SIG-M5 treated with dmso at 0.1 percent for 504 hours (cell line): ENCODE measurements around the gene NPIPA5.
A peak's percentile ranks its signal among the peaks of the same experiment; 100 is the strongest.
"Not testable (repeated sequence)": the region's sequence is repeated elsewhere in the genome, so short reads cannot be mapped to it uniquely, and the experiment has no call there.

Source experiments
- DNase-seq: peaks from one replicate; lab custom pipeline; 2025; ENCODE audit not compliant: unreplicated experiment; lab: John Stamatoyannopoulos, UW

The NPIPA5 gene

DNA sequence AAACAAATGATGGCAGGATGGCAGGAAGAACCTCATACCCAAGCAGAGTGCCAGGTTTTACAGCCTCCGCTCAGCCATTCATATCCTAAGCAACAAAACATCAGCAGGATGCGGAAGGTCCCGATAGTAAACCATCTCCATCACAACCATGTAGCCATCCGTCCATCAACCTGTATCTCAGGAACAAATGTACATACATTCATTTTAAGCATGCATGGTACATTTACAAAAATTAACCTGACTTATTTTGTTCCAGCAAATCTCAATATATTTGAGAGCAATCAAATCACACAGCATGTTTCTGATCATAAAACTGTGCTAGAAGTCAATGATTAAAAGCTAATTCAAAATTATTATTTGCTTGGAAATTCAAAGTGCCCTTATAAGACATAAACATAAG is at the start of gene NPIPA5:
TSS of gene NPIPA5 (minus strand) at position 101 of the 400 bp plus-strand sequence. CDS start at position 101, 0 bp downstream.
- not testable (repeated sequence) for DNase-seq

DNA sequence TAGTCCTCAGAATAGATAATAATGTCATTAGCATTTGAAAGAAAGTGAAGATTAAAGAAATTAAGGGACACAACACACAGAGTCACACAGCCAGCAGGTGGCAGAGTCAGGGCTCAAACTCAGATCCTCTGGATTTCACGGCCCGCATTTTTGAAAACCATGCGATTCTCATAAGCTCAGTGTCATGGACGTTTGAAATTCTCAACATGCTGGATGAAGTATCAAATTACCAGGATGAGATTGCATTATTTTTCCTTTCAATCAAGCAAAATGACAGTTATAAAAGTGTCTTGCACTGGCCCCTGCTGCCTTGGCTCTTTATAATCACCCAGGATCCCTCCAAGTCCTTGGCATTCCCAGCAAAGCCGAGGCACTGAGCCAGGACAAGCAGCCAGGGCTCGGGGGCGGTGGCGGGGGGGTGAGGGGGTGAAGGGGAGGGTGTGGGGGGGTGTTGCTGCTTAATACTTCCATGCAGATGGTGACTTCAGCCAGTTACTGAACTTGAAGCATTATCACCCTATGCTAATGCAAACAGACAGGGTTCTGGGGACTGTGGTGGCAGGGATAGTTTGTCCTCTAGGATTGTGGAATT is 49.6 kb upstream of the NPIPA5 start:
- DNase-seq, result no peak

DNA sequence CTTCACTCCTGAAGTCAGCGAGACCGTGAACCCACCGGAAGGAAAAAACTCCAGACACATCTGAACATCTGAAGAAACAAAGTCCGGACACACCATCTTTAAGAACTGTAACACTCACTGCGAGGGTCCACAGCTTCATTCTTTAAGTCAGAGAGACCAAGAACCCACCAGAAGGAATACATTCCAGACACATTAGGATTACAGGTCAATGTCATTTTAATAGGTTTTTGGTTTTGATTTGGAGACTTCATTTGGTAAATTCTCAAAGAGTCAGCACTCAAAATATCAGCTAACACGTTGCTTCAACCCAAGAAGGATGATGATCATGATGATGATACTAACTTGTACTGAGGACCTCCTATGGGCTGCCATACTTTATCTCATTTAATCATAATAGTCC is 48.7 kb upstream of the NPIPA5 start:
- no peak for DNase-seq

DNA sequence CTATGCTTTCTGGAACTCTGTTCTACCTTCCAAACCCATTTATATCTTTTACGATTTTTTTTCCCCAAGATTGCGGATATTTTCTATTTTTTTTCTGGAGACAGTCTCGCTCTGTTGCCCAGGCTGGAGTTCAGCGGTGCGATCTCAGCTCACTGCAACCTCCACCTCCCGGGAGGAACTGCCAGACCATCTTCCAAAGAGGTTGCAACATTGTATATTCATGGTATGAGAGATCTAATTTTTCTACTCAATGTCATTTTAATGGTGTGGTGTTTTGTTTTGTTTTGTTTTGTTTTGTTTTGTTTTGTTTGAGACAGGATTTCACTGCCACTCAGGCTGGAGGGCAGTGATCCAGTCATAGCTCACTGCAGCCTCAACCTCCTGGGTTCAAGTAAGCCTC is 47.8 kb upstream of the NPIPA5 start:
- DNase-seq, result no peak

DNA sequence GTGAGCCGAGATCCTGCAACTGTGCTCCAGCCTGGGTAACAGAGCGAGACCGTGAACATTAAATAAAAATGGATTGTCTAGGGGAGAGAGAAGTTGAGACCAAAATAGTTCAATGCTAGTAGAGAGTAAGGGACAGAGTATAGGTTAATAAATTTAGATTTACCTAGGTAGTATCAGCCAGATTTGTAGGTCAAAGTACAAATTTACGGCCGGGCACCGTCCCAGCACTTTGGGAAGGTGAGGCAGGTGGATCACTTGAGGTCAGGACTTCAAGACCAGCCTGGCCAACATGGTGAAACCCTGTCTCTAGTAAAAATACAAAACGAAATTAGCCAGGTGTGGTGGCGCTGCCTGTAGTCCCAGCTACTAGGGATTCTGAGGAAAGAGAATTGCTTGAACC is 44.1 kb upstream of the NPIPA5 start:
- DNase-seq, result no peak

DNA sequence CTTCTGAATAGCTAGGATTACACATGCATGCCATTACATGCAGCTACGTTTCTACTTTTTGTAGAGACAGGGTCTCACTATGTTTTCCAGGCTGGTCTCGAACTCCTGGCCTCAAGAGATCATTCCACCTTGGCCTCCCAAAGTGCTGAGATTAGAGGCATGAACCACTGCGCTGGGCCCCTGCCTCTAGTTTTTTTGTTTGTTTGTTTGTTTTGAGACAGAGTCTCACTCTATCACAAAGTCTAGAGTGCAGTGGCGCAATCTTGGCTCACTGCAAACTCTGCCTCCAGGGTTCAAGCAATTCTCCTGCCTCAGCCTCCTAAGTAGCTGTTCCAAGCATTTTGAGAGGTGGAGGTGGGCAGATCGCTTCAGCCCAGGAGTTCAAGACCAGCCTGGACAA is 43.6 kb upstream of the NPIPA5 start:
- DNase-seq, result not testable (repeated sequence)

DNA sequence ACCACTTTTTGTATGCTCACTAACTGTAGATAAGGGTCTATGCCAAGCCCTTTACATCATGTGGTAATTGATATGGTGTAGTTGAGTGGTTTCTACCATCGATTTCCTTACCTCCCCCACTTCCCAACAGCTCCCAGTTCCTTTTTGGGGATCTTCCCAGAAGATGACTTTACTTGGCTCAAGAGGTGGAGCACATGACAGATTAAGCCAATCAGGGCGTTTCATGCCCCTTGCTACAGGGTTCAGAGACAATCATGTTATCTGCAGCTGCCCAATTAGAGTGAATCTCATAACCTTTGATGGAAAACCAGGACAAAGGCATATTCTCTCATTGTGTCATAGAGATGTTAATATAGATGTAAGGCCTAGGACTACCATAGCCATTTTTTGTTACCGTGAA is 40.1 kb upstream of the NPIPA5 start:
- no peak for DNase-seq

DNA sequence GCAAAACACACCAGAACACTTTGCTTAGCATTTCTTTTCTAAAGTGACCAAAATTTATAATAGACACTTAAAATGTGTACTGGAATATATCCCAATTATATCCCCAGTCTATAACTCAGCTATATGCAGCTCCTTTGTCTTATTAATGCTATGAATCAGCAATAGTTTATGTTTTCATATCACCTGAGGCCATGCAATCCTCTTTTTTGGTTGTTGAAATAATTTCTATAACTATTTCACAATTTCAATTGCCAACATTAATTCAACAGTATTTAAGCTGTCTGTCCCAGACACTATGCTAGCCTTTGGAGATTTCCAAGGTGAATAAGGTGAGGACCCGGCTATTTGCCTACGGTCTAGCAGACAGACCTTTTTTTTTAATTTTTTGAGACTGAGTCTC is 39.1 kb upstream of the NPIPA5 start:
- no peak for DNase-seq

DNA sequence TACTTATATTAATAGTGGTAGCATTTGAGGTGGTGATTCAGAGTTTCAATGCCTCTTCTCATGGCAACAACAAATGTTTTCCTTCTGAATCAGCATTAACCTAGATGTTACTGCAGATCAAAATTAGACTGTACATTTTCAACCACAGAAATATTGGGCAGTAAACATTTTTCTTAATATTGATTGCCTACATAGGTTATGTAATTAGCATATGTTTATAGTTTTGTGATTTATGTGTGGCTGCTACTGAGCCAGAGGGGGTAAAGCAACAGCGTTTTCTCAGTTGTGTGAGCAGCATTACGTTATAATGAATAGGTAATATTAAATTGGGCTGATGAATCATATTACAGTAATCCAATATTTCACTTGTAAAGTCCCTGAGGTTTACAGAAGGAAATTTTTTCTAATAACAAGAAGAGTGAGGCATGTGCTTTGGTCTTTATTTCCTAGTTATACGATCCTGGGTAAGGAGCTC is 37.5 kb upstream of the NPIPA5 start:
- DNase-seq, result no peak

DNA sequence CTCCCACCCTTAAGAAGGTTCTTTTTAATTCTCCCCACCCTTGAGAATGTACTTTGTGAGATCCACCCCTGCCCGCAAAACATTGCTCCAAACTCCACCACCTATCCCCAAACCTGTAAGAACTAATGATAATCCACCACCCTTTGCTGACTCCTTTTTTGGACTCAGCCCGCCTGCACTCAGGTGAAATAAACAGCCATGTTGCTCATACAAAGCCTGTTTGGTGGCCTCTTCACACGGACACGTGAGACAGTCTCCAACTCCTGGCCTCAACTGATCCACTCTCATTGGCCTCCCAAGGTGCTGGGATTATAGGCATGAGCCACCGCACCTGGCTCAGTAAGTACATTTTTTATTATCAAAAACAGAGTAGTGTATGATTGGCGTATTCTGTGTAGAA is 31.4 kb upstream of the NPIPA5 start:
- not testable (repeated sequence) for DNase-seq

DNA sequence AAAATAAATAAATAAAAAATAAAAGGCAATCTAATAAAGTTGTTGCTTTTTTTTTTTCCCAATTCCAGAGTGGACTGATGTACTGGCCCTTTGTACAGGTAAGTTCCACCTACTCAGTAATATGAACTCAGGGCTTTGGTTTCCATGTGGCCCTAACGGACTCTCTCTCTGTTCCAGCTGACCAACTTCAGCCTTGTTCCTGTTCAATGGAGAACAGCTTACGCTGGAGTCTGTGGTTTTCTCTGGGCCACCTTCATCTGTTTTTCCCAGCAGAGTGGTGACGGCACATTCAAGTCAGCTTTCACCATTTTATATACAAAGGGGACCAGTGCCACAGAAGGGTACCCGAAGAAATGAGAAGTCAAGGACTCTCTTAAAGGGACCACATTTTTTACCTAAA is 29.7 kb upstream of the NPIPA5 start:
- DNase-seq, result not testable (repeated sequence)

DNA sequence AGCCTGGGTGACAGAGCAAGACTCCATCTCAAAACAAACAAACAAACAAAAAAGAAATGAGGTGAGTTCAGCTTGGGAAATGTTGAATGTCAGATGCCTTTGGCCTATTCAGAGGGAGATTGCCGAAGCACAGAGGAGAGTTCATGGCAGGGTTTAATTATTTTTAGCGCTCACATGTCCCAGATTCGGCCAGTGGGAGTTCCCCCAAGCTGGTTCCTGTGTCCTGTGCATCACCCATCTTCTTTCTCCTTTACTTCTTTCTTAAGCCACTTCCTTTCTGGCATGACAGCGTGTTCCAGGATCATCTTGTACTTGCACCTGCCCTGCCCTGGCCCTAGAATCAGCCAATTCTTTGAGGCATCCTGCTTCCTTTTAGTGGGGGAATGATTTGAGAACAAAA is 26.7 kb upstream of the NPIPA5 start:
- DNase-seq, result no peak

DNA sequence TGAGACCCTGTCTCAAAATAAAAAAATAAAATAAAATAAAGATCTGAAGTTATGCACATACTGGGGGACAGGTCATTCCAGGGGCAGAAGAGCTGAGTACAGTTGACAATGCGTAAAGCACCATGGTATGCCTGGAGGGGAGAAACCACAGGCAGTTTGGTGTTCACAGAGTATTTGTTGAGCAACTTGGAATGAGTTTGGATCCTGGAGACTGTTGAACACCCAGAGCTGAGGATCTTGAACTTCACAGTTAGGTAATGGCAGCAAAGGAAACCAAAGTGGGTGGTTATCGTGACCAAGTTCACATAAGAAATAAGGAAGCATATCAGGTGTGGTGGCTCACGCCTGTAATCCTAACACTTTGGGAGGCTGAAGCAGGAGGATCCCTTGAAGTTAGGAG is 26.0 kb upstream of the NPIPA5 start:
- DNase-seq, result not testable (repeated sequence)

DNA sequence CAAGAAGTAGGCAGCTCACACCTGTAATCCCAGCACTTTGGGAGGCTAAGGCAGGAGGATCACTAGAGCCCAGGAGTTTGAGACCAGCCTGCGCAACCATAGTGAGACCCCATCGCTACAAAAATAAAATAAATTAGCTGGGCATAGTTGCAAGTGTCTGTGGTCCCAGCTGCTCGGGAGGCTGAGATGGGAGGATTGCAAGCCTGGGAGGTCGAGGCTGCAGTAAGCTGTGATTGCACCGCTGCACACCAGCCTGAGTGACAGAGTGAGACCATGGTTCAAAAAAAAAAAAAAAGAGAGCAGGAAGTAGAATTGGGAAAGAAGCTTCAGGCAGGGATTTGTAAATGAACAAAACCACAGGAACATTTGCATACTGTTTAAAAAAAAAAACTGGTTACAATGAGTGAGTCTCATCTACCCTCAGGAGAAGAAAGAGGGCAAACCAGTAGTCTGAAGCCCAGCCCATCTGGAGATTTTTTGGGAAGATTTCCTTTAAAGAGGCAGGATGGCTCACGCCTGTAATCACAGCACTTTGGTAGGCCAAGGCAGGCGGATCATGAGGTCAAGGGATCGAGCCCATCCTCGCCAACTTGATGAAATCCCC is 25.4 kb upstream of the NPIPA5 start:
- peak; percentile 8 for DNase-seq

DNA sequence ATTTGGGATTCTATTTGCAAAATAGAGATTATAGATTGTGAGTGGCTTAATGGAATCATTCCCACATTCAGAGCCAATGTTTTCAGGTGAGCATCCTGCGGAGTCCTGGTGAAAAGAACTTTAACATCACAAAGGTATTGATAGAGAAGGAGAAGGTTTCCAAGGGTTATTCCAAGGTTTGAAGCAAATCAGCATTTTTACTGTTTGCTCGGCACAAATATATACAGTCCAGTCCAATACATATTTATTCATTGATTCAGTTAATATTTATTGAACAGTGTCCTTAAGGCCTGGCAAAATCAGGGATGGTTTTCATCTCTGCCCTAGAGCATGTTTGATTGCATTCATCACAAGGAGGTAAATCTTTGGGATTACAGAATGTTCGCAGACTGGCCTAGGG is 23.9 kb upstream of the NPIPA5 start:
- DNase-seq, result no peak

DNA sequence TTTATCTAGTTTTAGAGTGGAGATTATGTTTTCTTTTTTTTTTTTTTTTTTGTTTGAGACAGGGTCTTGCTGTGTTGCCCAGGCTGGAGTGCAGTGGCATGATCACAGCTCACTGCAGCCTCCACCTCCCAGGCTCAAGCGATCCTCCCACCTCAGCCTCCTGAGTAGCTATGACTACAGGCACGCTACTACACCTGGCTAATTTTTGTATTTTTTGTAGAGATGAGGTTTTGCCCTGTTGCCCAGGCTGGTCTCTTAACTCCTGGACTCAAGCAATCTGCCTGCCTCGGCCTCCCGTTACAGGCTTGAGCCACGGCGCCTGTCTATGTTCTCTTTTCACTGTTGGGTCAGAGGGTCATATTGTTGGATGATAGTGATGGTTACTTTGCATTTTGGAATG is 22.2 kb upstream of the NPIPA5 start:
- DNase-seq, result not testable (repeated sequence)

DNA sequence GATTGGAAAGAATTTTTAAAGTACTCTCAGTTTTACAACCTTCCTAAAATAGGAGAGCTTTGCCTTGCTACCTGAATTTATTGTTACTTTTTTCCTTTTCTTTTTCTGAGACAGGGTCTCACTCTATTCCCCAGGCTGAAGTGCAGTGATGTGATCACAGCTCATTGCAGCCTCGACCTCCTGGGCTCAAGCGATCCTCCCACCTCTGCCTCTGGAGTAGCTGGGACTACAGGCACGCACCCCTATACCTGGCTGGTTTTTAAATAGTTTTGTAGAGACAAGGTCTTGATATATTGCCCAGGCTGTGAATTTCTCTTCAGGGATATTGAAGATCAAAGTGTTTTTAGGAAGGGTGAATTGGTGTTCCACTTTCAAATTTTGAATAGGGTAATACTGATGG is 21.2 kb upstream of the NPIPA5 start:
- DNase-seq, result no peak

DNA sequence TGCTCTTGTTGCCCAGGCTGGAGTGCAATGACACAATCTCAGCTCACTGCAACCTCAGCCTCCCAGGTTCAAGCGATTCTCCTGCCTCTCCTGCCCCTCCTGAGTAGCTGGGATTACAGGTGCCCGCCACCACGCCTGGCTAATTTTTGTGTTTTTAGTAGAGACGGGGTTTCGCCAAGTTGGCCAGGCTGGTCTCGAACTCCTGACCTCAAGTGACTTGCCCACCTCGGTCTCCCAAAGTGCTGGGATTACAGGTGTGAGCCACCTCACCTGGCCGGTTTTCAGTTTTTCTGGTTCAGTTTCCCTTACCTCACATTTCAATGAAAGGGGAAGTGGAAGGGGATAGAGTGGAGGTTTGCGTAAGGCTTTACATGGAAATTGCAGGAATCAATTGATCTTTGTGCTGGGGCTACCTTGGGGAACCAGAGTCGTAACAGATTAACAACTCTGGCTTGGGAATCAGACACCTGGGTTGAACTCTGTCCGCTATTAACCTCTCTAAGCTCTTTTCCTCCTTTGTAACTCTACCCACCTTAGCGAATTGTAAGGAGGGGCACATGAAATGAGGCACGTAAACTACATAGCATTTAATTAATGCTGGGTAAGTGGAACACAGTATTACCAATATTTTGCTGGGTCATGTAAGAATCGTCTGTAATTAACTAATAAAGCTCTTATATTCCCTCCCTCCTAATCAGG is 20.7 kb upstream of the NPIPA5 start:
- DNase-seq, result no peak

DNA sequence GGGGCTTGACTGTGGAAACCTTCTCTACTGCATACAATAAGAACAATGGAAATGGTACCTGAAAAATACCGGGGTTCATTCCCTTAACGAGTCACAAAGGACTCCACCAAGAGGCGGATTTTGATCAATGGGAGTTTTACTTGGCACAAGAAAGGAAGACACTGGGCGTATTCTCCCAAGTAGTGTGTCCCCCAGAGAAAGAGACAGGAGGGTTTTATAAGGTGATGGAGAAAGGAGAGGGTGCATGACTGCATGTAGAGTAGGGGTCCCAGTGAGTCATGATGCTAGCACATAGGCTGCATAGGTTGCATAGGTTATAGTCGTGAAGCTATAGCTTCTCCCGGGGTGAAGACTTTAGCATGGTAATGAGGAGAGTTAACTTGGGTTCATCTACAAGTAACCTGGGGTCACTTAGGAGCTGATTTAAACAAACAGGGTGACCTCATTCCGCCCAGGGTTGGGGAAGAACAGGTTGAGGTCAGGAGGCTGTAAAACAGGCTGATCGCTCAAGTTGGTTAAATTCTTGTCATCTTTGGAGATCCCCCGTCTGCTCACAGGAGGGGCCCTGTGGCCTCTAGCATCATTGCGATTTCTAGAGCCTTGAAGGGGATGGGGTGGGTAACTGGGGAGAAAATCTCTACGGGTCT is 19.0 kb upstream of the NPIPA5 start:
- no peak for DNase-seq

DNA sequence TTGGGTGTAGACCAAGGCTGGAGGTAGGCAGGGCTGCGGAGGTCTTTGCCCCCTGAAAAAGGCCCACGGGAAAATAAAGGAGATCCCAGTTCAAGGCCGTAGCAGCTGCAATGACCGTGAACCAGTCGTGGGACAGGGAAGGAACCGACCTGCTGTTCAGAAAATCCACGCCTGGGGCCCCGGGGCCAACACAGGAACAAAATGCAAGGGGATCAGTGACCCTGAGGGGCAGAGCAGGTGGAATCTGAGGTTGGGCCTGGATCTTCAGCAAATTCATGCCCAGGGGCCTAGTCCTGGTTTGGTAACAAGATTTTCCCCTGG is 18.4 kb upstream of the NPIPA5 start:
- DNase-seq, result not testable (repeated sequence)

DNA sequence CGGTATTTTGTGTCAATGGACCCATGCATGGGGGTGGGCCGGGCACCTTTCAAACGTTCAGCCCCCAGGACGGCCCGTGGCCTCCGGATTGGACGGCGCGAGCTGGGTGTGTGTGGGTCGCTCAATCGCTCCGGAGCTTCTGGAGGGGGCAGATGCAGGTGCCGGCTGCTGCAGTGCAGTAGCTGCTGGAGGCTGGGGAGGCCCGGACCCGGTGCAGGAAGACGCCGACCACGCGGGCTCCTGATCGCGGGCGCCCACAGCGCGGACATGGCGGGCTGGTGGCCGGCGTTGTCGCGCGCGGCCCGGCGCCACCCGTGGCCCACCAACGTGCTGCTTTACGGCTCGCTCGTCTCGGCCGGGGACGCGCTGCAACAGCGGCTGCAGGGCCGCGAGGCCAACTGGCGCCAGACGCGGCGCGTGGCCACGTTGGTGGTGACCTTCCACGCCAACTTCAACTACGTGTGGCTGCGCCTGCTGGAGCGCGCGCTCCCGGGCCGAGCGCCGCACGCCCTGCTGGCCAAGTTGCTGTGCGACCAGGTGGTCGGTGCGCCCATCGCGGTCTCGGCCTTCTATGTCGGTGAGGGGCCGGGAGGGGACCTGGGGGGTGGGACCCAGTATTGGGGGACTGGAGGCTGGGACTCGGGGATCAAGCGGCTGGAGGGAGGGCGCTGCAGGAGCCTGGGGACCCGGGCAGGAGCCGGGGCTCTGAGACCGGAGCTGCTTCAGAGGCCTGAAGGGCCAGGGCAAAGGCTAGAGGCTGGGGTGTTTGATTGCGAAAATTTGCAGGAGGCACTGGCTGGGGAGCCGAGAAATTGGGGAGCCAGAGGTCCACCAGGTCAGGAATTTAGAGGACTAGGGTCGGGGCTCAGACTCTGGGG is 17.8 kb upstream of the NPIPA5 start, which contains the start of gene MPV17L:
TSS of gene MPV17L (plus strand) at position 124 of the 878 bp plus-strand sequence. CDS start at position 268, 144 bp downstream.
- not testable (repeated sequence) for DNase-seq
